Right lung (tissue), 5 donors: Measurements from ENCODE around the gene CXADR. TPM values are rescaled to one million over a fixed set of nuclear protein-coding genes. Genes with fewer than 3 reads are reported as not detected.
"Not testable (repeated sequence)": the region's sequence is repeated elsewhere in the genome, so short reads cannot be mapped to it uniquely, and the experiment has no call there.

Source experiments
- DNase-seq, 2 donors: peaks; one replicate each; pipeline ENCODE4 v3.0.0-alpha.2; 2013
- polyA plus RNA-seq, 5 donors: library from polyadenylated mRNA; unstranded; fragments of 120-200 nt; gene quantifications; one replicate each; pipeline versions ENCODE4 v1.2.1 to v1.2.3, GENCODE V29; 2013; ENCODE audit warnings: inconsistent platforms in 1 of 5, low replicate concordance in 1 of 5; ENCODE audit not compliant: insufficient read length in 5 of 5, insufficient read depth in 1 of 5

Gene CXADR
- polyA plus RNA-seq, 5 donors: 15.6 to 28.4 (median 25.5) TPM

- DNase-seq: no peak
Observed at GRCh38 chr21:17501107-17502006, 11.5 kb upstream of the CXADR start.

GRCh38 chr21:17502985-17503384 is 9.9 kb upstream of the CXADR start:
- not testable (repeated sequence) for DNase-seq

GRCh38 chr21:17506951-17507350 is 5.9 kb upstream of the CXADR start:
- DNase-seq: no peak

- DNase-seq: no peak
Observed at GRCh38 chr21:17507591-17507990, 5.3 kb upstream of the CXADR start.

GRCh38 chr21:17513214-17514123 is 626 bp downstream of the CXADR start:
- peak; percentile 23 to 28 for DNase-seq

- DNase-seq: no peak
Observed at GRCh38 chr21:17514124-17514845, 1.4 kb downstream of the CXADR start.

- DNase-seq: not testable (repeated sequence)
Observed at GRCh38 chr21:17517008-17517407, 4.2 kb downstream of the CXADR start.

GRCh38 chr21:17519208-17519738 is 6.4 kb downstream of the CXADR start:
- DNase-seq: no peak

GRCh38 chr21:17519965-17520609 is 7.2 kb downstream of the CXADR start:
- DNase-seq: no peak

GRCh38 chr21:17523007-17523451 is 10.2 kb downstream of the CXADR start:
- no peak for DNase-seq

GRCh38 chr21:17523979-17524494 is 11.2 kb downstream of the CXADR start:
- DNase-seq: not testable (repeated sequence)

- no peak for DNase-seq
Observed at GRCh38 chr21:17524635-17525034, 11.8 kb downstream of the CXADR start.

- no peak for DNase-seq
Observed at GRCh38 chr21:17526776-17527175, 13.9 kb downstream of the CXADR start.

- no peak for DNase-seq
Observed at GRCh38 chr21:17527240-17527639, 14.4 kb downstream of the CXADR start.

GRCh38 chr21:17527711-17528110 is 14.9 kb downstream of the CXADR start:
- no peak for DNase-seq

- DNase-seq: no peak
Observed at GRCh38 chr21:17529648-17530047, 16.8 kb downstream of the CXADR start.

GRCh38 chr21:17532292-17532691 is 19.4 kb downstream of the CXADR start:
- no peak for DNase-seq

- DNase-seq: no peak
Observed at GRCh38 chr21:17536381-17536780, 23.5 kb downstream of the CXADR start.

GRCh38 chr21:17537299-17537698 is 24.5 kb downstream of the CXADR start:
- DNase-seq: no peak

GRCh38 chr21:17538576-17538975 is 25.7 kb downstream of the CXADR start:
- no peak for DNase-seq

GRCh38 chr21:17539323-17539722 is 26.5 kb downstream of the CXADR start:
- DNase-seq: no peak
